Activated CD4-positive, alpha-beta T cell treated with anti-CD3 and anti-CD28 coated beads, Interleukin-2, Interleukin-6, amounts not matched to agents 100 ng/mL and 50 ng/mL, durations not matched to agents 16 hours and 8 hours (primary cell): ENCODE data around the gene NEAT1.

Experiments
- DNase-seq: peaks from one replicate; pipeline ENCODE4 v3.0.0-alpha.2; 2020

Gene NEAT1

GRCh38 chr11:65488273-65489034, 65.9 kb downstream of the NEAT1 start:
- no peak for DNase-seq

GRCh38 chr11:65489035-65489705, 66.6 kb downstream of the NEAT1 start:
- DNase-seq = no peak

GRCh38 chr11:65489706-65490320, 67.2 kb downstream of the NEAT1 start:
- no peak for DNase-seq

- no peak for DNase-seq
Measured at GRCh38 chr11:65491163-65491465, 68.5 kb downstream of the NEAT1 start.

GRCh38 chr11:65491614-65492386, 69.2 kb downstream of the NEAT1 start:
- DNase-seq = no peak

- no peak for DNase-seq
Measured at GRCh38 chr11:65492387-65492636, 69.7 kb downstream of the NEAT1 start.

- DNase-seq = peak; percentile 48
Measured at GRCh38 chr11:65492637-65493366, 70.2 kb downstream of the NEAT1 start.

- no peak for DNase-seq
Measured at GRCh38 chr11:65493367-65494176, 71.0 kb downstream of the NEAT1 start.
